GM23338 (cell line): ENCODE data around the gene AP2B1. TPM values are rescaled to one million over a fixed set of nuclear protein-coding genes. Genes with fewer than 3 reads are reported as not detected.

Source experiments
- ATAC-seq: fragments of 200-7000 bp; cut with Tn5 transposase; 3 replicates; pipeline ENCODE4 v1.9.1; 2020
- DNase-seq: peaks from one replicate; pipeline ENCODE4 v3.0.0-alpha.2; 2015; ENCODE audit warnings: low spot score
- H2AFZ ChIP-seq: fragments of 200-600 bp; sonication (generic); 2 replicates; pipeline ENCODE4 v1.8.0; 2016; ENCODE audit warnings: antibody characterized with exemption, mild to moderate bottlenecking, moderate library complexity
- H3F3A ChIP-seq: fragments of 200-600 bp; sonication (generic); replicated peaks from 2 replicates; pipeline ENCODE4 v1.8.0; 2017; ENCODE audit warnings: antibody characterized with exemption, mixed run types, low read depth
- H3K27ac ChIP-seq: fragments of 200-600 bp; sonication (generic); 2 replicates; pipeline ENCODE4 v1.6.1; 2016; ENCODE audit warnings: low read depth
- H3K27me3 ChIP-seq: fragments of 200-600 bp; sonication (generic); 2 replicates; pipeline ENCODE4 v1.8.0; 2016; ENCODE audit warnings: mild to moderate bottlenecking, mixed run types, moderate library complexity; ENCODE audit not compliant: insufficient read depth
- H3K36me3 ChIP-seq: fragments of 200-600 bp; sonication (generic); 2 replicates; pipeline ENCODE4 v1.8.0; 2016; ENCODE audit warnings: mild to moderate bottlenecking; ENCODE audit not compliant: insufficient read depth
- H3K4me1 ChIP-seq: fragments of 200-600 bp; sonication (generic); 2 replicates; pipeline ENCODE4 v1.8.0; 2016; ENCODE audit warnings: mild to moderate bottlenecking, moderate library complexity; ENCODE audit not compliant: insufficient read depth
- H3K4me2 ChIP-seq: fragments of 200-600 bp; sonication (generic); 2 replicates; pipeline ENCODE4 v1.7.1; 2017; ENCODE audit warnings: mixed run types
- H3K4me3 ChIP-seq: fragments of 200-600 bp; sonication (generic); 2 replicates; pipeline ENCODE4 v1.6.1; 2016; ENCODE audit warnings: mixed run types
- H3K79me2 ChIP-seq: fragments of 200-600 bp; sonication (generic); replicated peaks from 2 replicates; pipeline ENCODE4 v1.8.0; 2017; ENCODE audit warnings: mild to moderate bottlenecking; ENCODE audit not compliant: insufficient read depth
- H3K9me2 ChIP-seq: fragments of 200-600 bp; sonication (generic); 2 replicates; pipeline ENCODE4 v1.8.0; 2017; ENCODE audit not compliant: insufficient read depth
- H4K20me1 ChIP-seq: fragments of 200-600 bp; sonication (generic); replicated peaks from 2 replicates; pipeline ENCODE4 v1.8.0; 2017; ENCODE audit warnings: mild to moderate bottlenecking; ENCODE audit not compliant: insufficient read depth
- H3K27ac Mint-ChIP-seq: 2 replicates; pipeline ENCODE4 v1.8.0; 2020; ENCODE audit warnings: inconsistent platforms, mild to moderate bottlenecking, moderate library complexity, mixed read lengths
- H3K27me3 Mint-ChIP-seq: 3 replicates; pipeline ENCODE4 v1.8.0; 2022; ENCODE audit warnings: low read depth, mild to moderate bottlenecking, moderate library complexity, mixed read lengths, inconsistent platforms; ENCODE audit not compliant: insufficient read depth, poor library complexity
- H3K36me3 Mint-ChIP-seq: 3 replicates; pipeline ENCODE4 v1.8.0; 2021; ENCODE audit warnings: low read depth, mild to moderate bottlenecking, inconsistent platforms, moderate library complexity, mixed read lengths
- H3K4me1 Mint-ChIP-seq: 3 replicates; pipeline ENCODE4 v1.8.0; 2020; ENCODE audit warnings: mild to moderate bottlenecking, inconsistent platforms, mixed read lengths
- H3K4me3 Mint-ChIP-seq: 3 replicates; pipeline ENCODE4 v1.8.0; 2021; ENCODE audit warnings: moderate library complexity, mild to moderate bottlenecking, inconsistent platforms, mixed read lengths
- H3K9me3 Mint-ChIP-seq: 3 replicates; pipeline ENCODE4 v1.8.0; 2020; ENCODE audit warnings: moderate library complexity, mild to moderate bottlenecking, inconsistent platforms, mixed read lengths
- EZH2phosphoT487 ChIP-seq: fragments of 200-600 bp; sonication (generic); IDR thresholded peaks from one replicate; pipeline ENCODE4 v1.8.1; 2018; ENCODE audit warnings: antibody characterized with exemption; ENCODE audit not compliant: unreplicated experiment
- JUNB ChIP-seq: IDR thresholded peaks from one replicate; pipeline ENCODE4 v1.6.1; 2016; ENCODE audit warnings: antibody characterized with exemption; ENCODE audit not compliant: unreplicated experiment
- NANOG ChIP-seq: IDR thresholded peaks from 2 replicates; pipeline ENCODE4 v1.6.1; 2016; ENCODE audit warnings: antibody characterized with exemption, borderline replicate concordance
- POLR2AphosphoS5 ChIP-seq: IDR thresholded peaks from 2 replicates; pipeline ENCODE4 v1.6.1; 2016; ENCODE audit warnings: antibody characterized with exemption, low read depth
- ZNF114 ChIP-seq: fragments of 250-450 bp; sonication (Bioruptor Pico); IDR thresholded peaks from 2 replicates; pipeline ENCODE4 v1.5.0; 2020; ENCODE audit warnings: mild to moderate bottlenecking, moderate library complexity
- ZNF331 ChIP-seq: fragments of 250-450 bp; sonication (Bioruptor Pico); IDR thresholded peaks from 2 replicates; pipeline ENCODE4 v1.5.0; 2020; ENCODE audit warnings: low read depth, mild to moderate bottlenecking, moderate library complexity
- ZNF462 ChIP-seq: fragments of 250-450 bp; sonication (Bioruptor Pico); IDR thresholded peaks from 2 replicates; pipeline ENCODE4 v1.5.0; 2020; ENCODE audit warnings: mild to moderate bottlenecking, moderate library complexity
- polyA plus RNA-seq: library from polyadenylated mRNA; unstranded; fragments of >200 nt; fragmentation: Nextera tagmentation; extraction: Ambion mirVana; gene quantifications from 2 replicates; pipeline ENCODE4 v1.2.1, GENCODE V29; 2016
- total RNA-seq: library from RNA; depleted of rRNA; stranded (reverse); fragments of >200 nt; shearing (Covaris generic); gene quantifications from 2 replicates; pipeline ENCODE4 v1.2.3, GENCODE V29; 2014
- TF ChIP-seq, protein P1 (sequence below), 2 experiments: fragments of 200-600 bp in 1 of 2; sonication (generic) in 1 of 2; conservative IDR thresholded peaks; 2 replicates each; pipeline versions ENCODE4 v1.5.1 to v1.6.1; 2016 to 2017; ENCODE audit warnings: antibody characterized with exemption in 2 of 2, low read depth in 2 of 2, mild to moderate bottlenecking in 2 of 2, moderate library complexity in 1 of 2
- TF ChIP-seq, protein P2 (sequence below): IDR thresholded peaks from one replicate; pipeline ENCODE4 v1.6.1; 2018; ENCODE audit warnings: antibody characterized with exemption; ENCODE audit not compliant: unreplicated experiment

The AP2B1 gene
- total and polyA plus RNA-seq, 2 experiments from 2014 or later = 89.7 to 144 TPM

DNA sequence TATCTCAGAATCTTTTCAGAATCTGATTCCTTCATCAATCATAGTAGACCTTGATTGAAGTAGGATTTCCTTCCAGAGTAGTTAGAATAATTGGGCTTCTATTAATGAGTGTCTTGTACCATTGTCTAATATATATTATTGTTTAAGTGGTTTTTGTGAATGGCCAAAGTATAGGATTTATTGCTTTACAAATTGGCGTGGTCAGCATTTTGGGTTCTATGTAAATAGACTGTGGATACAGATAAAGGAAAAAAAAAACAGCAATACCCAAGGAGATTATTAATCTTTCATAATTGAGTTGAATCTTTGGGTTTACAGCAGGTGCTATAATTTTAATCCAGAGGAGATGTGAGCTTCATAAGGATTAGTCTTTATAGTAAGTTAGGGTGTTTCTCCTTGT, 64.3 kb downstream of the AP2B1 start:
- Histone ChIP-seq H3K4me3 (no peak overlapping the region), H3K9me2 (no peaks in the 10 kb centered on the region), H3K27me3 (no peaks in the 10 kb centered on the region), H3K4me2 (no peak overlapping the region), H3K79me2 (no peaks in the 10 kb centered on the region), H3F3A (no peaks in the 10 kb centered on the region), H4K20me1 (no peaks in the 10 kb centered on the region; the same call in 1 of the 2 replicates), H3K27ac (no peak overlapping the region), H2AFZ (no peak overlapping the region), H3K4me1 (no peaks in the 10 kb centered on the region), H3K36me3 (peaks cover 10% of the 10 kb centered on the region)
- H3K27ac Mint-ChIP-seq = no peak overlapping the region
- no peaks in the 10 kb centered on the region for H3K9me3 Mint-ChIP-seq
- DNase-seq (no peak), ATAC-seq (no peak)
- H3K4me1 Mint-ChIP-seq = no peaks in the 10 kb centered on the region
- H3K36me3 Mint-ChIP-seq = peaks cover 14% of the 10 kb centered on the region
- H3K27me3 Mint-ChIP-seq = no peaks in the 10 kb centered on the region
- no peak for TF ChIP-seq POLR2AphosphoS5
- TF ChIP-seq, protein P1, sequence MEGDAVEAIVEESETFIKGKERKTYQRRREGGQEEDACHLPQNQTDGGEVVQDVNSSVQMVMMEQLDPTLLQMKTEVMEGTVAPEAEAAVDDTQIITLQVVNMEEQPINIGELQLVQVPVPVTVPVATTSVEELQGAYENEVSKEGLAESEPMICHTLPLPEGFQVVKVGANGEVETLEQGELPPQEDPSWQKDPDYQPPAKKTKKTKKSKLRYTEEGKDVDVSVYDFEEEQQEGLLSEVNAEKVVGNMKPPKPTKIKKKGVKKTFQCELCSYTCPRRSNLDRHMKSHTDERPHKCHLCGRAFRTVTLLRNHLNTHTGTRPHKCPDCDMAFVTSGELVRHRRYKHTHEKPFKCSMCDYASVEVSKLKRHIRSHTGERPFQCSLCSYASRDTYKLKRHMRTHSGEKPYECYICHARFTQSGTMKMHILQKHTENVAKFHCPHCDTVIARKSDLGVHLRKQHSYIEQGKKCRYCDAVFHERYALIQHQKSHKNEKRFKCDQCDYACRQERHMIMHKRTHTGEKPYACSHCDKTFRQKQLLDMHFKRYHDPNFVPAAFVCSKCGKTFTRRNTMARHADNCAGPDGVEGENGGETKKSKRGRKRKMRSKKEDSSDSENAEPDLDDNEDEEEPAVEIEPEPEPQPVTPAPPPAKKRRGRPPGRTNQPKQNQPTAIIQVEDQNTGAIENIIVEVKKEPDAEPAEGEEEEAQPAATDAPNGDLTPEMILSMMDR (conservative IDR thresholded peaks at IDR 0.05; ENCODE audit: low read depth in 2 of 2) = no peak
- TF ChIP-seq JUNB = no peak
- no peak for TF ChIP-seq NANOG
- no peak for TF ChIP-seq ZNF114
- no peak for TF ChIP-seq ZNF462
- TF ChIP-seq ZNF331 (CRISPR knock-in tag) = no peak
- TF ChIP-seq, protein P2, sequence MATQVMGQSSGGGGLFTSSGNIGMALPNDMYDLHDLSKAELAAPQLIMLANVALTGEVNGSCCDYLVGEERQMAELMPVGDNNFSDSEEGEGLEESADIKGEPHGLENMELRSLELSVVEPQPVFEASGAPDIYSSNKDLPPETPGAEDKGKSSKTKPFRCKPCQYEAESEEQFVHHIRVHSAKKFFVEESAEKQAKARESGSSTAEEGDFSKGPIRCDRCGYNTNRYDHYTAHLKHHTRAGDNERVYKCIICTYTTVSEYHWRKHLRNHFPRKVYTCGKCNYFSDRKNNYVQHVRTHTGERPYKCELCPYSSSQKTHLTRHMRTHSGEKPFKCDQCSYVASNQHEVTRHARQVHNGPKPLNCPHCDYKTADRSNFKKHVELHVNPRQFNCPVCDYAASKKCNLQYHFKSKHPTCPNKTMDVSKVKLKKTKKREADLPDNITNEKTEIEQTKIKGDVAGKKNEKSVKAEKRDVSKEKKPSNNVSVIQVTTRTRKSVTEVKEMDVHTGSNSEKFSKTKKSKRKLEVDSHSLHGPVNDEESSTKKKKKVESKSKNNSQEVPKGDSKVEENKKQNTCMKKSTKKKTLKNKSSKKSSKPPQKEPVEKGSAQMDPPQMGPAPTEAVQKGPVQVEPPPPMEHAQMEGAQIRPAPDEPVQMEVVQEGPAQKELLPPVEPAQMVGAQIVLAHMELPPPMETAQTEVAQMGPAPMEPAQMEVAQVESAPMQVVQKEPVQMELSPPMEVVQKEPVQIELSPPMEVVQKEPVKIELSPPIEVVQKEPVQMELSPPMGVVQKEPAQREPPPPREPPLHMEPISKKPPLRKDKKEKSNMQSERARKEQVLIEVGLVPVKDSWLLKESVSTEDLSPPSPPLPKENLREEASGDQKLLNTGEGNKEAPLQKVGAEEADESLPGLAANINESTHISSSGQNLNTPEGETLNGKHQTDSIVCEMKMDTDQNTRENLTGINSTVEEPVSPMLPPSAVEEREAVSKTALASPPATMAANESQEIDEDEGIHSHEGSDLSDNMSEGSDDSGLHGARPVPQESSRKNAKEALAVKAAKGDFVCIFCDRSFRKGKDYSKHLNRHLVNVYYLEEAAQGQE = no peak
- no peak for TF ChIP-seq EZH2phosphoT487
- no peak overlapping the region for H3K4me3 Mint-ChIP-seq
